Esophagus squamous epithelium (tissue), 4 donors: ENCODE measurements around the gene ATP2A2.

Experiments used
- CTCF ChIP-seq, 6 experiments: fragments of 450-650 bp in 4 of 6; fragments of 200-600 bp in 2 of 6; sonication (generic) in 2 of 6; IDR thresholded peaks; one replicate each; pipeline ENCODE4 v1.5.1; 2016 to 2019; ENCODE audit warnings: antibody characterized with exemption in 6 of 6, mild to moderate bottlenecking in 4 of 6, moderate library complexity in 4 of 6
- POLR2A ChIP-seq, 4 donors: fragments of 450-650 bp; IDR thresholded peaks; one replicate each; pipeline ENCODE4 v1.6.1; 2017; ENCODE audit warnings: antibody characterized with exemption in 4 of 4, mild to moderate bottlenecking in 4 of 4, moderate library complexity in 3 of 4

GRCh38 chr12:110382683-110383082 lies 101.6 kb downstream of the ATP2A2 start:
- TF ChIP-seq POLR2A (IDR thresholded peaks at IDR 0.05): no peak
- no peak for TF ChIP-seq CTCF (IDR thresholded peaks at IDR 0.05)
